ENCODE results near the gene CACNA1C. TPM values are rescaled to one million over a fixed set of nuclear protein-coding genes. Genes with fewer than 3 reads are reported as not detected.

Gene CACNA1C
- total RNA-seq, 6 donors from 2014 or later = 5.2 to 45.1 (median 8.8) TPM

- TF ChIP-seq CTCF (IDR thresholded peaks at IDR 0.05) = no peak
- no peak for TF ChIP-seq POLR2A (IDR thresholded peaks at IDR 0.05)
- TF ChIP-seq POLR2AphosphoS5 (IDR thresholded peaks at IDR 0.05) = no peak
- no peak for TF ChIP-seq EP300 (IDR thresholded peaks at IDR 0.05)
- 50 to 57% methylated on average over 1 of the region's 1 CpG for WGBS, 2 donors
These were observed 43.2 kb upstream of the CACNA1C start for GRCh38 chr12:2009623-2010022.

GRCh38 chr12:2011643-2012607 lies 40.9 kb upstream of the CACNA1C start:
- Histone ChIP-seq H3K9me3 (no peaks in the 10 kb centered on the region), H3K36me3 (no peaks in the 10 kb centered on the region), H3K4me1 (peaks cover 6 to 14% (median 9%) of the 10 kb centered on the region in 4 donors), H3K27me3 (no peaks in the 10 kb centered on the region), H3K4me3 (no peak overlapping the region), H3K27ac (no peak overlapping the region)
- no peak for ATAC-seq (ENCODE audit: low FRiP score in 2 of 2)
- TF ChIP-seq POLR2AphosphoS5 (IDR thresholded peaks at IDR 0.05) (no peak), EP300 (IDR thresholded peaks at IDR 0.05) (no peak), CTCF (IDR thresholded peaks at IDR 0.05) (no peak), POLR2A (IDR thresholded peaks at IDR 0.05) (no peak)
- DNase-seq = no peak
- 73 to 83% methylated on average over 7 of the region's 7 CpGs for WGBS, 2 donors

More at GRCh38 chr12:2009623-2010022, 43.2 kb upstream of the CACNA1C start:
- DNase-seq (no peak), ATAC-seq (ENCODE audit: low FRiP score in 2 of 2) (no peak)
- H3K4me3 ChIP-seq = no peak overlapping the region
- no peak overlapping the region for H3K27ac ChIP-seq
- H3K4me1 ChIP-seq = peaks cover 6 to 18% (median 8%) of the 10 kb centered on the region in 4 donors
- no peaks in the 10 kb centered on the region for H3K9me3 ChIP-seq
- H3K27me3 ChIP-seq = no peaks in the 10 kb centered on the region
- no peaks in the 10 kb centered on the region for H3K36me3 ChIP-seq

- WGBS, 2 donors = 87 to 96% methylated on average over 3 of the region's 3 CpGs
- H3K27ac ChIP-seq = peak overlapping the region in 2 of 4 donors; percentile 67 to 85
- no peak overlapping the region for H3K4me3 ChIP-seq
- DNase-seq (no peak), ATAC-seq (ENCODE audit: low FRiP score in 2 of 2) (no peak)
- no peaks in the 10 kb centered on the region for H3K9me3 ChIP-seq
- no peak for TF ChIP-seq POLR2A (IDR thresholded peaks at IDR 0.05)
- TF ChIP-seq EP300 (IDR thresholded peaks at IDR 0.05) = no peak
- TF ChIP-seq POLR2AphosphoS5 (IDR thresholded peaks at IDR 0.05) = no peak
- TF ChIP-seq CTCF (IDR thresholded peaks at IDR 0.05) = no peak
- peaks cover 6 to 14% (median 9%) of the 10 kb centered on the region in 4 donors for H3K4me1 ChIP-seq
- no peaks in the 10 kb centered on the region for H3K27me3 ChIP-seq
- H3K36me3 ChIP-seq = no peaks in the 10 kb centered on the region
These were observed 39.7 kb upstream of the CACNA1C start for GRCh38 chr12:2013086-2013485.

- peaks cover 6 to 14% (median 9%) of the 10 kb centered on the region in 4 donors for H3K4me1 ChIP-seq
- H3K27me3 ChIP-seq = no peaks in the 10 kb centered on the region
- 24 to 40% methylated on average over 4 of the region's 4 CpGs for whole genome bisulfite sequencing, 2 donors
- peak overlapping the region; percentile 28 to 85 (median 50) for H3K27ac ChIP-seq
- no peaks in the 10 kb centered on the region for H3K36me3 ChIP-seq
- TF ChIP-seq POLR2A (IDR thresholded peaks at IDR 0.05) = no peak
- no peak for TF ChIP-seq EP300 (IDR thresholded peaks at IDR 0.05)
- TF ChIP-seq CTCF (IDR thresholded peaks at IDR 0.05) = peak in 1 of 6 experiments; percentile 22
- no peak for TF ChIP-seq POLR2AphosphoS5 (IDR thresholded peaks at IDR 0.05)
- H3K4me3 ChIP-seq = no peak overlapping the region
- no peaks in the 10 kb centered on the region for H3K9me3 ChIP-seq
- DNase-seq (no peak), ATAC-seq (ENCODE audit: low FRiP score in 2 of 2) (peak in 1 of 2 donors; percentile 45)
These were observed 39.1 kb upstream of the CACNA1C start for GRCh38 chr12:2013527-2014223.

All from upper lobe of left lung (tissue), 6 donors.